H1 (cell line): Measurements from ENCODE around the gene RFLNA. TPM values are rescaled to one million over a fixed set of nuclear protein-coding genes. Genes with fewer than 3 reads are reported as not detected.

Experiments
- CTCF ChIA-PET: fragments of 300-600 bp; sonication (Branson Sonifier 250); formaldehyde crosslinking; loops from one replicate; lab custom pipeline; 2021; ENCODE audit not compliant: partially characterized antibody; lab: Charles Lee
- POLR2A ChIA-PET: fragments of 300-600 bp; sonication (Branson Sonifier 250); formaldehyde crosslinking; loops from one replicate; lab custom pipeline; 2021; ENCODE audit warnings: inconsistent platforms; ENCODE audit not compliant: partially characterized antibody; lab: Charles Lee
- DNase-seq, 2 experiments: peaks; one replicate each; pipeline versions ENCODE4 v3.0.0 to v3.0.0-alpha.2; 2010 to 2022; ENCODE audit warnings: low spot score in 2 of 2, low read depth in 1 of 2, mixed read lengths in 1 of 2
- FAIRE-seq: peaks from 2 replicates; lab custom pipeline; 2011; peaks lifted over from hg19 to GRCh38; lab: Jason Lieb, UNC
- H2AFZ ChIP-seq: 2 replicates; pipeline ENCODE4 v1.8.1; 2012; ENCODE audit warnings: low read length, inconsistent platforms
- H2AK5ac ChIP-seq: 2 replicates; pipeline ENCODE4 v1.6.1; 2013; ENCODE audit warnings: low read depth, low read length
- H2BK120ac ChIP-seq: replicated peaks from 2 replicates; pipeline ENCODE3; 2013; ENCODE audit warnings: low read depth, low read length, inconsistent platforms
- H2BK12ac ChIP-seq: 2 replicates; pipeline ENCODE4 v1.6.1; 2013; ENCODE audit warnings: low read depth, low read length
- H2BK15ac ChIP-seq: 2 replicates; pipeline ENCODE4 v1.6.1; 2013; ENCODE audit warnings: low read length
- H2BK20ac ChIP-seq: 2 replicates; pipeline ENCODE4 v1.6.1; 2013; ENCODE audit warnings: low read length
- H2BK5ac ChIP-seq: 2 replicates; pipeline ENCODE4 v1.6.1; 2013; ENCODE audit warnings: low read depth, low read length
- H3K14ac ChIP-seq: 2 replicates; pipeline ENCODE4 v1.6.1; 2013; ENCODE audit warnings: inconsistent platforms; ENCODE audit not compliant: insufficient read length
- H3K18ac ChIP-seq: 2 replicates; pipeline ENCODE4 v1.6.1; 2013; ENCODE audit warnings: low read length; ENCODE audit errors: extremely low read depth
- H3K23ac ChIP-seq: 2 replicates; pipeline ENCODE4 v1.6.1; 2013; ENCODE audit warnings: inconsistent platforms; ENCODE audit not compliant: insufficient read length
- H3K23me2 ChIP-seq: 2 replicates; pipeline ENCODE4 v1.6.1; 2013; ENCODE audit warnings: low read depth, low read length
- H3K27ac ChIP-seq: 2 replicates; pipeline ENCODE4 v1.6.1; 2011; ENCODE audit warnings: low read depth, low read length, inconsistent platforms
- H3K27me3 ChIP-seq, 4 experiments: replicated peaks in 1 of 4; 1 replicate in 1 of 4; 2 replicates in 3 of 4; pipeline versions ENCODE4 v1.6.1 to v1.8.1; 2011 to 2013; ENCODE audit warnings: low read length in 3 of 4, mild to moderate bottlenecking in 3 of 4, inconsistent platforms in 2 of 4, mixed read lengths in 2 of 4, moderate library complexity in 1 of 4; ENCODE audit not compliant: control insufficient read depth in 3 of 4, insufficient read depth in 3 of 4; ENCODE audit errors: extremely low read depth in 1 of 4
- H3K36me3 ChIP-seq, 4 experiments: 2 replicates each; pipeline versions ENCODE4 v1.6.1 to v1.8.1; 2011 to 2013; ENCODE audit warnings: mild to moderate bottlenecking in 4 of 4, low read length in 3 of 4, moderate library complexity in 2 of 4, control low read depth in 1 of 4, inconsistent platforms in 1 of 4; ENCODE audit not compliant: insufficient read depth in 4 of 4, control insufficient read depth in 2 of 4
- H3K4ac ChIP-seq: replicated peaks from 2 replicates; pipeline ENCODE3; 2013; ENCODE audit warnings: low read length, low read depth, mixed read lengths, inconsistent platforms; ENCODE audit not compliant: insufficient read length
- H3K4me1 ChIP-seq, 4 experiments: replicated peaks in 1 of 4; 1 replicate in 1 of 4; 2 replicates in 3 of 4; pipeline versions ENCODE4 v1.6.1 to v1.8.1; 2011 to 2013; ENCODE audit warnings: low read length in 3 of 4, inconsistent platforms in 2 of 4, mixed read lengths in 1 of 4; ENCODE audit not compliant: insufficient read depth in 4 of 4, control insufficient read depth in 3 of 4
- H3K4me2 ChIP-seq, 2 experiments: 2 replicates each; pipeline versions ENCODE4 v1.6.1 to v1.8.1; 2011 to 2013; ENCODE audit warnings: low read depth in 2 of 2, low read length in 2 of 2, control low read depth in 1 of 2, inconsistent platforms in 1 of 2, mild to moderate bottlenecking in 1 of 2; ENCODE audit not compliant: insufficient read depth in 1 of 2
- H3K4me3 ChIP-seq, 4 experiments: fragments of 200-600, 300-600 bp in 1 of 4; sonication (generic), shearing (Covaris generic), sonication (Bioruptor Twin) in 1 of 4; 2 replicates each; pipeline versions ENCODE4 v1.5.1 to v1.8.1; 2011 to 2016; ENCODE audit warnings: low read length in 4 of 4, low read depth in 3 of 4, control low read depth in 2 of 4, inconsistent platforms in 2 of 4, mild to moderate bottlenecking in 2 of 4, mixed read lengths in 1 of 4, moderate library complexity in 1 of 4; ENCODE audit not compliant: insufficient read depth in 2 of 4; ENCODE audit errors: extremely low read depth in 1 of 4
- H3K56ac ChIP-seq: replicated peaks from 2 replicates; pipeline ENCODE3; 2013; ENCODE audit warnings: low read depth, mild to moderate bottlenecking, mixed read lengths, low read length, inconsistent platforms; ENCODE audit not compliant: insufficient read length
- H3K79me1 ChIP-seq: 2 replicates; pipeline ENCODE4 v1.6.1; 2013; ENCODE audit warnings: low read depth, low read length, control low read depth
- H3K79me2 ChIP-seq, 2 experiments: 2 replicates each; pipeline versions ENCODE4 v1.6.1 to v1.8.1; 2012 to 2013; ENCODE audit warnings: low read length in 2 of 2, mild to moderate bottlenecking in 2 of 2, inconsistent platforms in 1 of 2; ENCODE audit not compliant: insufficient read depth in 2 of 2, control insufficient read depth in 1 of 2
- H3K9ac ChIP-seq, 4 experiments: replicated peaks in 1 of 4; 1 replicate in 1 of 4; 2 replicates in 3 of 4; pipeline versions ENCODE4 v1.6.1 to v1.8.1; 2011 to 2013; ENCODE audit warnings: low read depth in 3 of 4, low read length in 3 of 4, control low read depth in 2 of 4, mild to moderate bottlenecking in 2 of 4, moderate library complexity in 2 of 4, inconsistent platforms in 1 of 4; ENCODE audit errors: extremely low read depth in 1 of 4
- H3K9me3 ChIP-seq, 2 experiments: 2 replicates each; pipeline versions ENCODE4 v1.6.1 to v1.8.1; 2012 to 2013; ENCODE audit warnings: mild to moderate bottlenecking in 2 of 2, moderate library complexity in 2 of 2, control low read depth in 1 of 2, inconsistent platforms in 1 of 2, low read depth in 1 of 2, low read length in 1 of 2, mixed read lengths in 1 of 2; ENCODE audit not compliant: insufficient read depth in 2 of 2
- H4K20me1 ChIP-seq, 2 experiments: replicated peaks in 1 of 2; 2 replicates each; pipeline versions ENCODE3 to v1.8.1; 2011 to 2013; ENCODE audit warnings: inconsistent platforms in 2 of 2, low read length in 2 of 2, mild to moderate bottlenecking in 1 of 2; ENCODE audit not compliant: insufficient read depth in 2 of 2, control insufficient read depth in 1 of 2
- H4K5ac ChIP-seq: 2 replicates; pipeline ENCODE4 v1.6.1; 2013; ENCODE audit warnings: low read length, low read depth, mixed read lengths, inconsistent platforms; ENCODE audit not compliant: insufficient read length
- H4K8ac ChIP-seq: 2 replicates; pipeline ENCODE4 v1.8.0; 2013; ENCODE audit warnings: mild to moderate bottlenecking, moderate library complexity, low read length, inconsistent platforms; ENCODE audit not compliant: insufficient read depth; ENCODE audit errors: extremely low read depth
- H4K91ac ChIP-seq: replicated peaks from 2 replicates; pipeline ENCODE3; 2013; ENCODE audit warnings: low read length, mixed read lengths, inconsistent platforms; ENCODE audit not compliant: insufficient read length
- BACH1 ChIP-seq: IDR thresholded peaks from 2 replicates; pipeline ENCODE4 v1.6.1; 2012; ENCODE audit warnings: low read length, improper control_type of control experiment
- BRCA1 ChIP-seq: IDR thresholded peaks from 2 replicates; pipeline ENCODE4 v1.6.1; 2012; ENCODE audit warnings: low read depth, low read length, improper control_type of control experiment
- CREB1 ChIP-seq: IDR thresholded peaks from 2 replicates; pipeline ENCODE4 v1.6.1; 2012; ENCODE audit warnings: inconsistent platforms
- CTBP2 ChIP-seq: IDR thresholded peaks from 2 replicates; pipeline ENCODE4 v1.7.0; 2011; ENCODE audit warnings: borderline replicate concordance, mild to moderate bottlenecking, moderate library complexity, mixed read lengths, low read length; ENCODE audit not compliant: insufficient read depth, insufficient read length
- EGR1 ChIP-seq: IDR thresholded peaks from 2 replicates; pipeline ENCODE4 v1.6.1; 2011; ENCODE audit warnings: low read depth, low read length, borderline replicate concordance
- KDM1A ChIP-seq: fragments of 200-600, 300-600 bp; sonication (generic); IDR thresholded peaks from 2 replicates; pipeline ENCODE4 v1.7.1; 2016; ENCODE audit warnings: mild to moderate bottlenecking, low read length, borderline replicate concordance
- NRF1 ChIP-seq: IDR thresholded peaks from 2 replicates; pipeline ENCODE4 v1.6.1; 2011; ENCODE audit warnings: mild to moderate bottlenecking, low read depth, low read length, improper control_type of control experiment
- SIN3A ChIP-seq, 2 experiments: IDR thresholded peaks in 1 of 2; conservative IDR thresholded peaks in 1 of 2; 2 replicates each; pipeline ENCODE4 v1.6.1; 2011 to 2012; ENCODE audit warnings: low read length in 2 of 2, improper control_type of control experiment in 1 of 2, low read depth in 1 of 2, mild to moderate bottlenecking in 1 of 2
- ZNF274 ChIP-seq: IDR thresholded peaks from 2 replicates; pipeline ENCODE4 v1.7.0; 2012; ENCODE audit warnings: low read length, borderline replicate concordance; ENCODE audit errors: extremely low read depth
- WGBS, 2 experiments: shearing (Covaris generic) in 1 of 2; methylation state at CpG; one replicate each; pipeline versions ENCODE4 v1.1.6 to v1.1.7; 2013 to 2015; ENCODE audit warnings: low lambda C conversion rate in 2 of 2, mixed read lengths in 2 of 2, inconsistent platforms in 1 of 2, low coverage in 1 of 2, missing lambda C conversion rate in 1 of 2; ENCODE audit not compliant: insufficient replicate concordance in 2 of 2, insufficient coverage in 1 of 2, insufficient read length in 1 of 2; ENCODE audit errors: extremely low coverage in 1 of 2, missing lambda C conversion rate in 1 of 2; 5-methylcytosine and 5-hydroxymethylcytosine counted together
- polyA plus RNA-seq, 7 experiments: library from polyadenylated mRNA; depleted of rRNA in 3 of 7; stranded (reverse) in 5 of 7; unstranded in 2 of 7; fragments of >200 nt in 5 of 7; fragments of 200-250 nt in 2 of 7; gene quantifications; 1 replicate in 5 of 7; 2 replicates in 1 of 7; 4 replicates in 1 of 7; pipeline versions ENCODE4 v1.2.1 to v1.2.3, GENCODE V29; 2011 to 2013; ENCODE audit warnings: missing spikeins in 2 of 7, mixed read lengths in 2 of 7
- total RNA-seq: library from RNA; stranded (reverse); fragmentation: NEBNext Ultra II Directional; extraction: Animal tissue kit (Norgen Biotek cat#: 25700); gene quantifications from 2 replicates; pipeline ENCODE4 v1.2.1, GENCODE V29; 2021

Gene RFLNA
- total and polyA plus RNA-seq, 2 of the 8 experiments (the other 6 are each of a cell fraction or from before 2014, with no cell fraction given): 6.4 to 6.6 TPM

- Histone ChIP-seq H3K18ac (no peak overlapping the region), H2AK5ac (no peak overlapping the region), H4K5ac (no peak overlapping the region), H3K79me1 (no peaks in the 10 kb centered on the region; the same call in 1 of the 2 replicates), H3K23me2 (no peaks in the 10 kb centered on the region), H4K20me1 (peaks cover 0 to 1% of the 10 kb centered on the region in 2 experiments), H3K9me3 (no peaks in the 10 kb centered on the region), H3K23ac (no peak overlapping the region), H3K27ac (no peak overlapping the region), H3K79me2 (no peaks in the 10 kb centered on the region), H3K27me3 (no peaks in the 10 kb centered on the region), H3K36me3 (no peaks in the 10 kb centered on the region), H3K56ac (no peak overlapping the region), H2BK5ac (no peak overlapping the region), H2BK20ac (no peak overlapping the region), H2BK12ac (no peak overlapping the region), H3K4me3 (no peak overlapping the region), H4K8ac (no peak overlapping the region), H3K4ac (no peak overlapping the region), H3K4me1 (peaks cover 0 to 3% (median 0%) of the 10 kb centered on the region in 4 experiments; a peak in 1 of 7 replicates), H3K14ac (no peak overlapping the region), H4K91ac (no peak overlapping the region), H3K9ac (no peak overlapping the region), H2AFZ (no peak overlapping the region), H3K4me2 (no peak overlapping the region), H2BK15ac (no peak overlapping the region), H2BK120ac (no peak overlapping the region)
- WGBS, 2 experiments: 92% methylated on average over 15 of the region's 18 CpGs; no CpG with 5 or more reads in 1 of the 2 experiments
- ChIA-PET CTCF (no interaction called here), POLR2A (interaction anchor here (1.0 kb wide), 1 partner anchor 14 kb away, joined by 3 read pairs; no protein-coding TSS in a partner anchor)
- no peak for TF ChIP-seq EGR1
- TF ChIP-seq CTBP2: no peak
- no peak for TF ChIP-seq BRCA1
- TF ChIP-seq ZNF274: no peak
- no peak for TF ChIP-seq KDM1A
- TF ChIP-seq NRF1: no peak
- TF ChIP-seq SIN3A (conservative IDR thresholded peaks at IDR 0.05 in 1 of 2, IDR thresholded peaks at IDR 0.05 in 1 of 2; ENCODE audit: low read depth in 1 of 2, low read length in 2 of 2): no peak
- TF ChIP-seq BACH1: no peak
- no peak for TF ChIP-seq CREB1
- no peak for FAIRE-seq
- no peak for DNase-seq
These were observed 13.8 kb downstream of the RFLNA start for GRCh38 chr12:124308741-124309140.
